DOHH2 (cell line): ENCODE measurements around the gene TRIM62.

Experiments
- H3F3A ChIP-seq: fragments of 200-600 bp; sonication (generic), shearing (Covaris generic); 2 replicates; pipeline ENCODE4 v1.6.0; 2016; ENCODE audit warnings: antibody characterized with exemption, mild to moderate bottlenecking; ENCODE audit not compliant: control insufficient read depth, insufficient read depth
- H3K27ac ChIP-seq: fragments of 200-600 bp; sonication (generic); 2 replicates; pipeline ENCODE4 v1.5.1; 2014; ENCODE audit warnings: low read depth, mild to moderate bottlenecking, low read length, moderate library complexity
- H3K27me3 ChIP-seq: fragments of 200-600 bp; sonication (generic); 2 replicates; pipeline ENCODE4 v1.6.1; 2014; ENCODE audit warnings: mild to moderate bottlenecking, low read length, mixed read lengths; ENCODE audit not compliant: control insufficient read depth
- H3K36me3 ChIP-seq: fragments of 200-600 bp; sonication (generic); 2 replicates; pipeline ENCODE4 v1.6.1; 2014; ENCODE audit warnings: mild to moderate bottlenecking, low read length, moderate library complexity, mixed read lengths; ENCODE audit not compliant: control insufficient read depth
- H3K4me1 ChIP-seq: fragments of 200-600 bp; sonication (generic); 2 replicates; pipeline ENCODE4 v1.6.1; 2014; ENCODE audit warnings: mild to moderate bottlenecking, low read length, mixed read lengths; ENCODE audit not compliant: control insufficient read depth
- H3K4me2 ChIP-seq: fragments of 200-600 bp; sonication (generic); 2 replicates; pipeline ENCODE4 v1.6.0; 2014; ENCODE audit warnings: mild to moderate bottlenecking, low read length, moderate library complexity
- H3K4me3 ChIP-seq: fragments of 200-600 bp; sonication (generic); 2 replicates; pipeline ENCODE4 v1.5.1; 2014; ENCODE audit warnings: mild to moderate bottlenecking, low read length, mixed read lengths
- H3K79me2 ChIP-seq: fragments of 200-600 bp; sonication (generic); 2 replicates; pipeline ENCODE4 v1.6.1; 2014; ENCODE audit warnings: mild to moderate bottlenecking, low read length, mixed read lengths; ENCODE audit not compliant: control insufficient read depth
- H3K9me2 ChIP-seq: fragments of 200-600 bp; sonication (generic); replicated peaks from 2 replicates; pipeline ENCODE4 v1.6.1; 2014; ENCODE audit warnings: mild to moderate bottlenecking, low read length, mixed read lengths; ENCODE audit not compliant: control insufficient read depth
- H3K9me3 ChIP-seq: fragments of 200-600 bp; sonication (generic); 2 replicates; pipeline ENCODE4 v1.6.1; 2014; ENCODE audit warnings: antibody characterized with exemption, low read length, mixed read lengths; ENCODE audit not compliant: control insufficient read depth, insufficient read depth
- H4K20me1 ChIP-seq: fragments of 200-600 bp; sonication (generic); 2 replicates; pipeline ENCODE4 v1.6.0; 2014; ENCODE audit warnings: low read depth, mild to moderate bottlenecking, antibody characterized with exemption, low read length, moderate library complexity; ENCODE audit not compliant: control insufficient read depth, insufficient read depth
- EZH2phosphoT487 ChIP-seq: fragments of 200-600 bp; sonication (generic); IDR thresholded peaks from 2 replicates; pipeline ENCODE4 v1.6.1; 2017; ENCODE audit warnings: borderline replicate concordance, mild to moderate bottlenecking, antibody characterized with exemption, low read length, moderate library complexity, mixed read lengths
- TF ChIP-seq, protein P1 (sequence below): fragments of 200-600 bp; sonication (generic); IDR thresholded peaks from one replicate; pipeline ENCODE4 v1.5.1; 2014; ENCODE audit warnings: antibody characterized with exemption, mild to moderate bottlenecking, low read depth, low read length; ENCODE audit not compliant: poor library complexity, severe bottlenecking

The TRIM62 gene

GRCh38 chr1:33097762-33098161, 84.1 kb downstream of the TRIM62 start:
- Histone ChIP-seq H3K36me3 (no peaks in the 10 kb centered on the region), H4K20me1 (no peaks in the 10 kb centered on the region), H3K27me3 (peaks cover 4% of the 10 kb centered on the region), H3F3A (no peaks in the 10 kb centered on the region), H3K9me3 (no peaks in the 10 kb centered on the region), H3K4me3 (no peak overlapping the region), H3K79me2 (no peaks in the 10 kb centered on the region), H3K9me2 (no peaks in the 10 kb centered on the region), H3K4me2 (no peak overlapping the region), H3K4me1 (peaks cover 8% of the 10 kb centered on the region), H3K27ac (no peak overlapping the region)
- TF ChIP-seq EZH2phosphoT487 = no peak
- TF ChIP-seq, protein P1, sequence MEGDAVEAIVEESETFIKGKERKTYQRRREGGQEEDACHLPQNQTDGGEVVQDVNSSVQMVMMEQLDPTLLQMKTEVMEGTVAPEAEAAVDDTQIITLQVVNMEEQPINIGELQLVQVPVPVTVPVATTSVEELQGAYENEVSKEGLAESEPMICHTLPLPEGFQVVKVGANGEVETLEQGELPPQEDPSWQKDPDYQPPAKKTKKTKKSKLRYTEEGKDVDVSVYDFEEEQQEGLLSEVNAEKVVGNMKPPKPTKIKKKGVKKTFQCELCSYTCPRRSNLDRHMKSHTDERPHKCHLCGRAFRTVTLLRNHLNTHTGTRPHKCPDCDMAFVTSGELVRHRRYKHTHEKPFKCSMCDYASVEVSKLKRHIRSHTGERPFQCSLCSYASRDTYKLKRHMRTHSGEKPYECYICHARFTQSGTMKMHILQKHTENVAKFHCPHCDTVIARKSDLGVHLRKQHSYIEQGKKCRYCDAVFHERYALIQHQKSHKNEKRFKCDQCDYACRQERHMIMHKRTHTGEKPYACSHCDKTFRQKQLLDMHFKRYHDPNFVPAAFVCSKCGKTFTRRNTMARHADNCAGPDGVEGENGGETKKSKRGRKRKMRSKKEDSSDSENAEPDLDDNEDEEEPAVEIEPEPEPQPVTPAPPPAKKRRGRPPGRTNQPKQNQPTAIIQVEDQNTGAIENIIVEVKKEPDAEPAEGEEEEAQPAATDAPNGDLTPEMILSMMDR = no peak

DNA sequence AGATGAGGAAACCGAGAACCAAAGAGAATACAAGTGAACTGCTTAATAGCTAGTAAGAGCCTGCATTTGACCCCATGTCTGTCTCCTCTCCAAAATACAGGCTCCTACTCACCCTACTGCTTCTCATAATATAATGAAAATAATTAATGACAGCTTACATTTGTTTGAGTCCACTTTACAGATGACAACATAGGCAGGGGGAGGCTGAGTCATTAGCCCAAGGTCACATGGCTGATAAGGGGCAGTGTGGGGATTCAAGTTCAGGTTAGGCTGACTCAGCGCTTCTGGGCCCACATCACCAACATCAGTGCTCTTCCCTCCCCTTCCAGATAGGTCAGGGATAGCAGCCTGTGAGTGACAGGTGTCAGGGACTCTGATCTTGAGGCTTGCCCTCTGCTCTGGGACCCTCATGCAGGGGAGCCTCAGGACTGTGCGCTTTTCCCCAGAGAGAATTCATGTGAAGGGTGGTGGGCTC, 84.7 kb downstream of the TRIM62 start:
- TF ChIP-seq EZH2phosphoT487 = no peak
- TF ChIP-seq, protein P1 = no peak
- Histone ChIP-seq H3K9me2 (no peaks in the 10 kb centered on the region), H3K79me2 (no peaks in the 10 kb centered on the region), H3K4me2 (no peak overlapping the region), H3K4me3 (no peak overlapping the region), H3K27me3 (peaks cover under 1% of the 10 kb centered on the region; the same call in 1 of the 2 replicates), H3K9me3 (no peaks in the 10 kb centered on the region), H3F3A (no peaks in the 10 kb centered on the region), H4K20me1 (no peaks in the 10 kb centered on the region), H3K27ac (no peak overlapping the region), H3K4me1 (peaks cover 8% of the 10 kb centered on the region), H3K36me3 (no peaks in the 10 kb centered on the region)

- TF ChIP-seq, protein P1 = no peak
- no peak for TF ChIP-seq EZH2phosphoT487
- H3K36me3 ChIP-seq = no peaks in the 10 kb centered on the region
- H3K79me2 ChIP-seq = no peaks in the 10 kb centered on the region
- H3K4me2 ChIP-seq = no peak overlapping the region
- H3K27me3 ChIP-seq = no peaks in the 10 kb centered on the region
- H3K4me1 ChIP-seq = peaks cover 8% of the 10 kb centered on the region
- H3K9me2 ChIP-seq = no peaks in the 10 kb centered on the region
- H3K4me3 ChIP-seq = no peak overlapping the region
- no peaks in the 10 kb centered on the region for H3K9me3 ChIP-seq
- H3F3A ChIP-seq = no peaks in the 10 kb centered on the region
- no peak overlapping the region for H3K27ac ChIP-seq
- H4K20me1 ChIP-seq = no peaks in the 10 kb centered on the region
Measured at GRCh38 chr1:33096363-33097005, 85.4 kb downstream of the TRIM62 start.
